Mesothelial cell of epicardium (in vitro differentiated cells): ENCODE results near the gene ZNF615. TPM values are rescaled to one million over a fixed set of nuclear protein-coding genes. Genes with fewer than 3 reads are reported as not detected.

Experiments
- DNase-seq, 2 experiments: peaks; one replicate each; pipeline ENCODE4 v3.0.0; 2021; ENCODE audit warnings: low spot score in 2 of 2; ENCODE audit not compliant: unreplicated experiment in 2 of 2
- H3K27ac Mint-ChIP-seq: 2 replicates; pipeline ENCODE4 v1.8.0; 2021; ENCODE audit warnings: mixed read lengths
- H3K27me3 Mint-ChIP-seq: 2 replicates; pipeline ENCODE4 v1.8.0; 2021; ENCODE audit warnings: low read depth, mixed read lengths
- H3K36me3 Mint-ChIP-seq: 2 replicates; pipeline ENCODE4 v1.8.0; 2021; ENCODE audit warnings: mixed read lengths
- H3K4me1 Mint-ChIP-seq: 2 replicates; pipeline ENCODE4 v1.8.0; 2021; ENCODE audit warnings: mixed read lengths
- H3K4me3 Mint-ChIP-seq: 2 replicates; pipeline ENCODE4 v1.8.0; 2021; ENCODE audit warnings: mild to moderate bottlenecking, moderate library complexity, mixed read lengths
- H3K9me3 Mint-ChIP-seq: 2 replicates; pipeline ENCODE4 v1.8.0; 2021; ENCODE audit warnings: mixed read lengths
- CTCF ChIP-seq: fragments of 200-600 bp; sonication (generic); IDR thresholded peaks from one replicate; pipeline ENCODE4 v1.5.0; 2021; ENCODE audit warnings: antibody characterized with exemption; ENCODE audit not compliant: unreplicated experiment
- total RNA-seq: library from RNA; stranded (reverse); gene quantifications from 3 replicates; pipeline ENCODE4 v1.2.1, GENCODE V29; 2021

Gene ZNF615
- total RNA-seq, 1 donor from 2014 or later, result 14.6 TPM

GRCh38 chr19:51946602-51947001, 61.4 kb downstream of the ZNF615 start:
- no peak overlapping the region for H3K4me3 Mint-ChIP-seq
- H3K27me3 Mint-ChIP-seq, result no peaks in the 10 kb centered on the region
- no peak for TF ChIP-seq CTCF
- H3K9me3 Mint-ChIP-seq, result peaks cover 89% of the 10 kb centered on the region
- H3K36me3 Mint-ChIP-seq, result peaks cover 81% of the 10 kb centered on the region
- DNase-seq, result no peak
- no peaks in the 10 kb centered on the region for H3K4me1 Mint-ChIP-seq
- no peak overlapping the region for H3K27ac Mint-ChIP-seq

GRCh38 chr19:51944798-51945552, 63.0 kb downstream of the ZNF615 start:
- H3K27me3 Mint-ChIP-seq, result no peaks in the 10 kb centered on the region
- H3K4me3 Mint-ChIP-seq, result no peak overlapping the region
- H3K36me3 Mint-ChIP-seq, result peaks cover 91% of the 10 kb centered on the region
- no peak for DNase-seq
- H3K9me3 Mint-ChIP-seq, result peaks cover 85% of the 10 kb centered on the region
- no peaks in the 10 kb centered on the region for H3K4me1 Mint-ChIP-seq
- no peak overlapping the region for H3K27ac Mint-ChIP-seq
- TF ChIP-seq CTCF, result no peak

Other genes with a start within 250 kb of the ZNF615 start
- gene FPR2, start 247.0 kb downstream of the ZNF615 start, total RNA-seq, result not detected in 3 replicates
- gene FPR3, start 213.1 kb downstream of the ZNF615 start, total RNA-seq, result not detected in 3 replicates
- gene ZNF577, start 120.3 kb downstream of the ZNF615 start, total RNA-seq, result 23.0 to 27.4 TPM (median 23.1 TPM) in 3 replicates
- gene ZNF649, start 103.2 kb downstream of the ZNF615 start, total RNA-seq, result 28.4 to 31.8 TPM (median 30.7 TPM) in 3 replicates
- 5.7 to 9.2 TPM (median 8.3 TPM) in 3 replicates for gene ZNF613, start 80.7 kb downstream of the ZNF615 start, total RNA-seq
- gene ZNF350, start 21.4 kb downstream of the ZNF615 start, total RNA-seq, result 14.8 to 16.9 TPM (median 15.3 TPM) in 3 replicates
- gene ZNF614, start 20.2 kb upstream of the ZNF615 start, total RNA-seq, result 13.9 to 16.3 TPM (median 15.8 TPM) in 3 replicates
- 23.3 to 25.9 TPM (median 23.7 TPM) in 3 replicates for gene ZNF432, start 40.6 kb upstream of the ZNF615 start, total RNA-seq
- gene ZNF841, start 87.6 kb upstream of the ZNF615 start, total RNA-seq, result 36.4 to 40.5 TPM (median 37.9 TPM) in 3 replicates
- gene ZNF616, start 131.7 kb upstream of the ZNF615 start, total RNA-seq, result 19.1 to 21.7 TPM (median 19.8 TPM) in 3 replicates
- 17.4 to 21.2 TPM (median 19.1 TPM) in 3 replicates for gene ZNF836, start 163.4 kb upstream of the ZNF615 start, total RNA-seq
- gene PPP2R1A, start 181.8 kb upstream of the ZNF615 start, total RNA-seq, result 308 to 331 TPM (median 314 TPM) in 3 replicates